Activated T-helper 1 cell treated with anti-CD3 and anti-CD28 coated beads, Interleukin-2, amount 50 U/mL, for 16 hours (primary cell): ENCODE results near the gene SRPX.

Experiments used
- DNase-seq, 2 donors: peaks; one replicate each; pipeline ENCODE4 v3.0.0-alpha.2; 2020; ENCODE audit warnings: low read depth in 1 of 2, low spot score in 1 of 2

Gene SRPX, protein sequence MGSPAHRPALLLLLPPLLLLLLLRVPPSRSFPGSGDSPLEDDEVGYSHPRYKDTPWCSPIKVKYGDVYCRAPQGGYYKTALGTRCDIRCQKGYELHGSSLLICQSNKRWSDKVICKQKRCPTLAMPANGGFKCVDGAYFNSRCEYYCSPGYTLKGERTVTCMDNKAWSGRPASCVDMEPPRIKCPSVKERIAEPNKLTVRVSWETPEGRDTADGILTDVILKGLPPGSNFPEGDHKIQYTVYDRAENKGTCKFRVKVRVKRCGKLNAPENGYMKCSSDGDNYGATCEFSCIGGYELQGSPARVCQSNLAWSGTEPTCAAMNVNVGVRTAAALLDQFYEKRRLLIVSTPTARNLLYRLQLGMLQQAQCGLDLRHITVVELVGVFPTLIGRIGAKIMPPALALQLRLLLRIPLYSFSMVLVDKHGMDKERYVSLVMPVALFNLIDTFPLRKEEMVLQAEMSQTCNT

GRCh38 chrX:38220415-38221390 lies at the start of gene SRPX:
TSS of gene SRPX (minus strand) at chrX:38220871. CDS start at chrX:38220792, 79 bp downstream.
- DNase-seq: no peak

DNA sequence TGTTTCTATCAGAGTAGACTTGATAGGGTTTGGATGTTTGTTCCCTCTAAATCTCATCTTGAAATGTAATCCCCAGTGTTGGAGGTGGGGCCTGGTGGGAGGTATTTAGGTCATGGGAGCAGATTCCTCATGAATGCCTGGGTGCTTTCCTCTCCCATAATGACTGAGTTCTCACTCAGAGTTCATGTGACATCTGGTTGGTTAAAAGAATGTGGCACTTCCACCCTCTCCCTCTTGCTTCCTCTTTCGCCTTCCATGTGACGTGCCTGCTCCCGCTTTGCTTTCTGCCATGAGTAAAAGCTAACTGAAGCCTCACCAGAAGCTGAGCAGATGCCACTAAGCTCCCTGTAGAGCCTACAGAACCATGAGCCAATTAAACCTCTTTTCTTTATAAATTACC lies 47.3 kb upstream of the SRPX start:
- no peak for DNase-seq

- no peak for DNase-seq
These were observed 42.3 kb upstream of the SRPX start for GRCh38 chrX:38262715-38263620.

GRCh38 chrX:38260231-38260630 lies 39.6 kb upstream of the SRPX start:
- no peak for DNase-seq

DNA sequence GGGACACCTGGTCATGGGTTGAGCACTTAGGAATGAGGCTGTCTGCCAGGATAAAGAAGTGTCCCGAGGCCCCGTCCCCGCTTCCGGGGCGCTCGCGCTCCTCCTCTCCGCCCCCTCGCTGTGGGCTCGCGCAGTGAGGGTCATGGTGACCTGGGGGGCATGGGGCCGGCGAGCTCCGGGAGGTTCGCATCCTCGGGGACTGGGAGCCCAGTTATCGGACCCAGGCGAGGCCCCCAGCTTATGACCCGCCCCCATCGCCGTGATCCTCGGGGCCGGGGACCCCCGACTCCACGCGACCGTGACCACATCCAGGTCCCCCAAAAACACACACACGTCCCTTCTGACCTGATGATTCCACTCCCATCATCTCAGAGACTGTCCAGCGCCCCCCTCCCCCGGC lies 35.3 kb upstream of the SRPX start:
- no peak for DNase-seq

DNA sequence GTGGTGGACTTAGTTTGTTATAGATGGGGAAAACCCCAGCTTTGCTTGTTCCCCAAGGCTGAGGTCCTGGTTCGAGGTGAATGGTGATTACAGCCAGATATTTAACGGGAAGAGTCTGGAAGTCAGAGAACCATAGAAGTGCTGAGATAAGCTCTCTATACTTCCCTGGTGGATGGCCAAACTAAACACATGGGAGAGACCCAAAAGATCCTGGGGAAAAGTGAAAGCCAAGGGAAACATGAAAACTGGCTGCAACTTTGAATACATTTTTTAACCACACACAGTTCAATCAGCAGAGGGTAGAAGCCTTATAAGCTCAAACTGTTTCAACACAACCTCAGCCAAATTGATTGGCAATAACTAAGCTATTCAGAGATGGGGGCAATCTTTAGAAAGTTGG lies 29.3 kb upstream of the SRPX start:
- no peak for DNase-seq

DNA sequence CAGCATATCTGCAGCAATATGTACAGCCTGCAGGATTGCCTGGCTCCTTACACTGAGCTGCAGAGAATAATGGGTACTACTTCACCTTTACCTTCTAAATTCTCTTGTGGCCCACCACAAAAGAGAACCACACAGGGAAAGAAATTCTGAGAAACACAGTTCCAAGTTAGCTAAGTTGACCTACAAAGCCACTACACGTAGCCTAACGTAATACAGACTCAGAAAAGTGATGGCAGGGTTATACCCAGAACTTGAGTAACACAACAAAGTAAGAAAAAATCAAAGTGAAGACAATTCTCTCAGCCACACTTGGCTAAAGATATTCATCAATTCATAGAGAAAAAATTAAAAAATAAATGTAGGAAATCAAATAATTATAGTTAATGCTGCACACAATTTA lies 26.4 kb upstream of the SRPX start:
- DNase-seq: no peak

DNA sequence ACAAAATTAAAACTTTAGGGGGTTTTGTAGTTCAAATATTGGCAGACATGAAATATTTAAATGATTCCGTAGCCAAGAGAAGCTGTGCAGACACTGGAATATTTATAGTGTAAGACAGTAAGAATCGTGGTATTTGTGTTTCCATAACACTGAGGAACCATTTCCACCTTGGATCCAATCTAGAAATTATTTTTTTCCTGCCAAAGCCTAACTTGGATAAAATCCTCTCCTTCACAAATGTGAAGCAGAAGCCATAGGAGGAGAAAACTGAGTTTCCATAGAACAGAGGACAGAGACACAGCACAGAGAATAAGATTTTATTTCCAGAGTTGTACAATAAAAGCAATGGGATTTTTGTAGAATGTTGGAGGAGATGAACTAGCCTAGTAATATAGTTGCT lies 19.9 kb upstream of the SRPX start:
- no peak for DNase-seq

- DNase-seq: no peak
These were observed 16.4 kb upstream of the SRPX start for GRCh38 chrX:38236901-38237615.

GRCh38 chrX:38233891-38234667 lies 13.4 kb upstream of the SRPX start:
- DNase-seq: no peak

DNA sequence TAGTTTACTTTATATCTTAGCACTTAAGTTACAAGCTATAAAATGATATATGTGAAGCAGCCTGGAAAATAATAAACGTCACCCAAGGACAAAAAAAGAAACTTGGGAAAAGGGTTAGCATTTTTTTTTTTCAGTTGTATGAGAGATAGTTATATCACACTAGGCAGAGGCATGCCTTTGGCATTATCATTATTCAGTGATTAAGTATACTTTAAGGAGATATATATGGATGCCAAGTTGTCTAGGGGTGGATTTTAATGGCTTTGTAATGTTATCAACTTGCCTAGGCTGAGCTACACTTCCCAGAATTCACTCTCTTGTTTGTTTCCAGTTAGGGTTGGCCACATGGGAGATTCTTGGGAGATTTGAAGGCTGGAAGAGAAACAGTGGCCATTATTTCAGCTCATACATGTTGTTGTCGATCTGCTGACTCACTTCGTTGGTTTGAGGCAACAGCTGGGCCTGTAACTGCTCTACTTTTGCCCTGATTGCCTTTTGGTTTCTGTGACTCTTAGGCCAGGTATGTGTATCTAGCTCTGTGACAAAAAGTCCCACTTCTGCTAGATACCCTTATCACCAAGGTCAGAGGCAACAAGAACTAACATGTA lies 11.5 kb upstream of the SRPX start:
- DNase-seq: no peak

GRCh38 chrX:38225093-38225492 lies 4.4 kb upstream of the SRPX start:
- DNase-seq: no peak

GRCh38 chrX:38224160-38224559 lies 3.5 kb upstream of the SRPX start:
- no peak for DNase-seq

- DNase-seq: no peak
These were observed 789 bp upstream of the SRPX start for GRCh38 chrX:38221391-38221929.

- DNase-seq: no peak
These were observed 652 bp downstream of the SRPX start for GRCh38 chrX:38220024-38220414.

DNA sequence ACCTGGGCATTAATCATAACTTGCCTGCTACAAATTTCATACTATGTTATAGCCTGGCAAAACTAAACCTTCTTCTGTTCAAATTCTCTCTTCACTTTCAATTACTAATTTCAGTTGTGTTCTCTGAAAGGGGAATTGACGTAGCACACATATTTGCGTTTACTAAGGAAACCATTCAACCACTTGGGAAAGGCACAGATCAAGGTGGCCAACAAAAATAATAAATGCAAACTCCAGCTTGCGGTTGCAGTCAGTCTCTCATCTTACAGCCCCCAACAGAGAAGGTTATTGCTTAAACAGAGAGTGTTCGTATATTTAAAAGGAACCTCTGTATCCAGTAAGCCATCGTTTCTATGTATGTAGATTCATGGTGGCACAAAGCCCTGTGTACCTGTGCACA lies 4.0 kb downstream of the SRPX start:
- DNase-seq: no peak

DNA sequence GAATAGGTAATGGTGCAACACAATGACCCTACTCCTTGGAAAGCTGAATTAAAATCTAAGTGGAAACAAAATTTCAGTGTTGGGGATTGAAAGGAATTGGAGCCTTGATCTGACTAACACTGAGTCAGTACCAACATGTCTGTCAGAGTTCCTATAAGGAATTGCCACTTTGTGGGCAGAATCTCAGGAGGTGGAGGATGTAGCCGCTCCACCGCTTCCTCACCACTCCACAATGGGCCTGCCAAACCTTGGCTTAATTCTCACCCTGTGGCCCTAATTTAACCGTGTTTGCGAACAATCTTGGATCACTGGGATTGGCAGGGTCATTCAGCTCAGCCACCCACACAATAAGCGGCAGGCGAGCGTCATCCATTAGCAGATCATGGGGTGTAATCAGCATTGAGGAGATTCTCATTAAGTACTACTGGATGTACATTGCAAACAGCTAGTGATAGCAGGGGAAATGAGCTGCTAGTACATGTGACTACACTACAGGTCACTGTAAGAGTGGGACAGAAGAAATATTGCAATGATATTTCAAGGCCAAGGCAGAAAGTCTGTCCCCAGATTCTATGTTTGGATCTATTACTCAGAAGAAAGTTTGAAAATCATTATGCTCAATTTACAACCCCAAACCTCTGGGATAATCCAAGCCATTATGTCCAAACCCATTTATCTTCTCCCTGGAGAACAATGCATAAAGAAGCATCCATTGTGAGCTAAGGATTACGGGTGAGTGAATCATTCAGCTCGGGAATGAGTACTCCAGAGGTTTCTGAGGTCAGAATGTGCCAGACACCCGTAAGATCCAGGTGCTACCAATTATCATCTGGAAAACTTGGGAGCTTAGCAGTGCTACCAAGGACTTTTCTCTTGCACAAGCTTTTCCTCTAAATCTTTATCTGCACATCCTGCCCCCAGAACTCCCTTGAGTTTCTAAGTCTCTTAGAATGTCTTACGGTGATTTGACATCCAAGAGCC lies 5.8 kb downstream of the SRPX start:
- DNase-seq: no peak

- DNase-seq: no peak
These were observed 6.6 kb downstream of the SRPX start for GRCh38 chrX:38214044-38214443.
